WERI-Rb-1 (cell line): ENCODE data around the gene SRGAP3.

Source experiments
- DNase-seq: peaks from one replicate; pipeline ENCODE4 v3.0.0-alpha.2; 2020
- H3K27ac ChIP-seq: fragments of 250-450 bp; sonication (Bioruptor Pico); 2 replicates; pipeline ENCODE4 v1.5.1; 2020; ENCODE audit warnings: mild to moderate bottlenecking, moderate library complexity
- H3K27me3 ChIP-seq: fragments of 250-450 bp; sonication (Bioruptor Pico); 2 replicates; pipeline ENCODE4 v1.5.1; 2021; ENCODE audit warnings: mild to moderate bottlenecking, low read depth, moderate library complexity; ENCODE audit not compliant: insufficient read depth, severe bottlenecking
- H3K36me3 ChIP-seq: fragments of 250-450 bp; sonication (Bioruptor Pico); 2 replicates; pipeline ENCODE4 v1.5.1; 2020; ENCODE audit warnings: mild to moderate bottlenecking, moderate library complexity
- H3K4me3 ChIP-seq: 2 replicates; pipeline ENCODE4 v1.5.1; 2011; ENCODE audit warnings: low read depth, mild to moderate bottlenecking, control low read depth, low read length
- H3K9me3 ChIP-seq: fragments of 250-450 bp; sonication (Bioruptor Pico); 2 replicates; pipeline ENCODE4 v1.5.1; 2021; ENCODE audit warnings: mild to moderate bottlenecking, moderate library complexity; ENCODE audit not compliant: severe bottlenecking
- TF ChIP-seq, protein P1 (sequence below): IDR thresholded peaks from 2 replicates; pipeline ENCODE4 v1.5.1; 2011; ENCODE audit warnings: low read depth, mild to moderate bottlenecking, control low read depth, inconsistent platforms, low read length

The SRGAP3 gene

DNA sequence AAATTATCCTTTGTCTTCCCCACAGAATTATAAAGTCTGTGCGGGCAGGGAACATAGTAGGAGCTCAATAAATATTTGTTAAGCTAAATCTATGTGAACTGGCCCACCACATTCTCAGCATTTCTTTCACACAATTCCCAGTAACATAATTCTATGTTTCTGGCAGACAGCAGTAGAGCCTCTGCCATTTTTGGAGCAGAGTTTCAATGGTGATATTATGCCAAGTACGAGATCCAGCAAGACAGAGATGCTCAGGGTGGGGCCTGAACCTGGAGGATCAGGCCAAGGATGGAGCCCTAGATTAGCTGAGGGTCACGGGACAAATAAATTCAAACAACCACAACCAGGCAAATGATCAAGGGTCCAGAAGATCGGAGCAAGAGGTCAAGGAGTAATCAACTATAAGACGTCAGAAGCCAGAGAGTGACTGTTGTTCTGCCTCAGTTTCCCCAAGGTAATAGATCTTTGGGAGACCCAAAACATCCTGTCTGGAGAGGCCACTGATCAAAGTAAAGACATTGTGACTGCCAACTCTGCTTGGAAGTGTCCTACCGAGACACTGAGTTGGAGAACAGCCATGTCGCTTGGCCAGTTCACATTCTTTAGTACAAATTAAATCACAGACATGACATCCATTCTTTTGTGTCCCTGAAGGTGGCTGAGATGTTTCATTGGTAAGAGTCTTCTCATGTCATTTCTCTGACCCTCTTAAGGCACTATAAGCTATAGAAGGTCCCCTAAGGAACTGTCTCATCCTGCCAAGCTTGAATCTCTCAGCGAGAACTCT is 15.4 kb downstream of the SRGAP3 start:
- no peak overlapping the region for H3K4me3 ChIP-seq
- H3K27me3 ChIP-seq: no peaks in the 10 kb centered on the region
- H3K9me3 ChIP-seq: no peaks in the 10 kb centered on the region
- no peaks in the 10 kb centered on the region for H3K36me3 ChIP-seq
- TF ChIP-seq, protein P1, sequence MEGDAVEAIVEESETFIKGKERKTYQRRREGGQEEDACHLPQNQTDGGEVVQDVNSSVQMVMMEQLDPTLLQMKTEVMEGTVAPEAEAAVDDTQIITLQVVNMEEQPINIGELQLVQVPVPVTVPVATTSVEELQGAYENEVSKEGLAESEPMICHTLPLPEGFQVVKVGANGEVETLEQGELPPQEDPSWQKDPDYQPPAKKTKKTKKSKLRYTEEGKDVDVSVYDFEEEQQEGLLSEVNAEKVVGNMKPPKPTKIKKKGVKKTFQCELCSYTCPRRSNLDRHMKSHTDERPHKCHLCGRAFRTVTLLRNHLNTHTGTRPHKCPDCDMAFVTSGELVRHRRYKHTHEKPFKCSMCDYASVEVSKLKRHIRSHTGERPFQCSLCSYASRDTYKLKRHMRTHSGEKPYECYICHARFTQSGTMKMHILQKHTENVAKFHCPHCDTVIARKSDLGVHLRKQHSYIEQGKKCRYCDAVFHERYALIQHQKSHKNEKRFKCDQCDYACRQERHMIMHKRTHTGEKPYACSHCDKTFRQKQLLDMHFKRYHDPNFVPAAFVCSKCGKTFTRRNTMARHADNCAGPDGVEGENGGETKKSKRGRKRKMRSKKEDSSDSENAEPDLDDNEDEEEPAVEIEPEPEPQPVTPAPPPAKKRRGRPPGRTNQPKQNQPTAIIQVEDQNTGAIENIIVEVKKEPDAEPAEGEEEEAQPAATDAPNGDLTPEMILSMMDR: no peak
- no peak for DNase-seq
- H3K27ac ChIP-seq: no peak overlapping the region

DNA sequence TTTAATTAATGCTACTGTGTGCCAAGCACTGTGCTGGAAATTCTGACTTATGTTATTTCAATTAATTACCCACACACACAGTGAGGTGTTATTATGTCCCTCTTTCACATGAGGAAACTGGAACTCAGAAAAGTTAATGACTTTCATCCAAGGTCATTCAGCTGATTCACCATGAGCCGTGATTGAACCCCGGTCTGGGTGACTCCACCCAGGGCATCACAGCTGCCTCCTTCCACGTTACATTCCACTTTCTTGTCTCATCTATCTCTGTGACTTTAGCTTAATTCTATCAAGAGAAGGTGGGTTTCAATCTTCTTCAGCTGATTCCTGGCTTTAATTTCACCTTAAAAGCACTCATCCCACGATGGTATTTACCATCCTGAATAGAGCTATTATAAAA is 16.3 kb downstream of the SRGAP3 start:
- H3K9me3 ChIP-seq: no peaks in the 10 kb centered on the region
- no peak for DNase-seq
- TF ChIP-seq, protein P1: no peak
- H3K36me3 ChIP-seq: no peaks in the 10 kb centered on the region
- H3K4me3 ChIP-seq: no peak overlapping the region
- H3K27ac ChIP-seq: no peak overlapping the region
- H3K27me3 ChIP-seq: no peaks in the 10 kb centered on the region

DNA sequence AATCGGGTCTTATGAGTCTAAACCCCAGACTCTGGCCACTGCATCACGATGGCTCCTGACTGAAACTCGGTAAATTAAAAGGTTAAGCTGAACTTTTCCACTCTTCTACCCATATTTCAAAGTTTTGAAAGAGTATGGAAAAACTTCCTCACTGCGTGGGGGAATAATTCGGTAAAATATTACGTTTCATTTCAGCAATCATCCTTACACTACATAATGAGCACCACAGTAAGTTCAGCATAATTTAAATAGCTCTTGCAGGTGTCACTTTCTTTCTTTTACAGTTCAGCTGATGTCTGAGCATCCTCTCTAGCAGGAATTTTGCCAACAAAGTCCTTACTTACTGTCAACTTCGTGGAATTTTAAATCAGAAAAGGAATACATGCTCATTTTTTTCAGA is 17.5 kb downstream of the SRGAP3 start:
- Histone ChIP-seq H3K4me3 (no peak overlapping the region), H3K36me3 (no peaks in the 10 kb centered on the region), H3K9me3 (no peaks in the 10 kb centered on the region), H3K27ac (no peak overlapping the region), H3K27me3 (no peaks in the 10 kb centered on the region)
- TF ChIP-seq, protein P1: no peak
- DNase-seq: no peak

DNA sequence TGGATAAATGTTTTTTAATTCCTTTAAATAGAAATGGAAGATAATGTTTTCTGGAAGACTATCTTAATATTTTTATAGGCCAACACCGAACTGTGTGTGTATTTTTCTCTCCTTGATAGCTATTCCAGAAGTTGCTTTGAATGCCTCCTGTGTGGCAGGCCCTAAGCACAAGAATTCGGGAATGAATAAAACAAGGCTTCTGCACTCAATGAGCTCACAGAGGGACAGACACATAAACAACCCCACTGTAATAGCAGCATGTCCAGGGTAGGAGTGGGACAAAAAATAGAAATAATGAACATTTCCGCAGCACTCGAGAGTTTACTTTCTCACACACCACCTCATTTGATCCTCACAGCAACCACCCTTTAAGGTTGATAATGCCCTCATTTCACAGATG is 18.0 kb downstream of the SRGAP3 start:
- Histone ChIP-seq H3K27me3 (no peaks in the 10 kb centered on the region), H3K9me3 (no peaks in the 10 kb centered on the region), H3K27ac (no peak overlapping the region), H3K4me3 (no peak overlapping the region), H3K36me3 (no peaks in the 10 kb centered on the region)
- no peak for DNase-seq
- TF ChIP-seq, protein P1: no peak

DNA sequence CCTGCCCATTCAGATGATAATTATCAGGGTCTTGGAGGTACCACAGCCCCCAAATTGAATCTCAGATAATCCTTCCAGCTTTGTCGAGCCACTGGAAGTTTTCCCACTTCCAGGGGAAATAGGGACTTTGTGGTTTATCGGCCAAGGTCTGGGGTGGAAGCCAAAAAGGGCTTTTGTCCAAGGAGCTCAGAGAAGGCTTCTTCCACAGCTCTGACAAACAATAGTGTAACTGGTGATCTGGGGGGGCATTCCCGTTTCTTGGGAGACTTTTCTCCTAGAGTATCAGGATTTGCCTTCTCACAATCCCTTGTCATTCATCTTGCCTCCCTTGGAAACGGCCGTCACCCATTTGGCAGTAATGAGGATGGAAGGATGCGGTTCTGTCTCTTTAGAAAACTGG is 18.4 kb downstream of the SRGAP3 start:
- Histone ChIP-seq H3K36me3 (no peaks in the 10 kb centered on the region), H3K27me3 (no peaks in the 10 kb centered on the region), H3K27ac (no peak overlapping the region), H3K9me3 (no peaks in the 10 kb centered on the region), H3K4me3 (no peak overlapping the region)
- TF ChIP-seq, protein P1: no peak
- DNase-seq: no peak

DNA sequence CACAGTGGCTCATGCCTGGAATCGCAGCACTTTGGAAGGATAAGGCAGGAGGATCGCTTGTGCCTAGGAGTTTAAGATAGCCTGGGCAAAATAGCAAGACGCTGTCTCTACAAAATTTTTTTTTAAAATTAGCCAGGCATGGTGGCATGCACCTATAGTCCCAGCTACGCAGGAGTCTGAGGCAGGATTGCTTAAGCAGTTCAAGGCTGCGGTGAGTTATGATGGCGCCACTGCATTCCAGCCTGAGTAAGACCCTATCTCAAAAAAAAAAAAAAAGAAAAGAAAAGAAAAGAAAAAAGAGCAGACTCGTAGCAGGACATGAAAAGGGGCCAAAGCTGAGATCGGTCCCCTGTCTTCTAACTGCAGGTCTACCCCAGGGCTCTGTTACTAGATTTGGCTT is 18.9 kb downstream of the SRGAP3 start:
- Histone ChIP-seq H3K27ac (no peak overlapping the region), H3K36me3 (no peaks in the 10 kb centered on the region), H3K27me3 (no peaks in the 10 kb centered on the region), H3K4me3 (no peak overlapping the region), H3K9me3 (no peaks in the 10 kb centered on the region)
- TF ChIP-seq, protein P1: no peak
- DNase-seq: no peak
